Activated gamma-delta T cell treated with Interleukin-2 at 50 U/mL for 16 hours (primary cell): ENCODE data around the gene SPEM2.

Experiments
- DNase-seq: peaks from one replicate; pipeline ENCODE4 v3.0.0-alpha.2; 2020

SPEM2 gene

GRCh38 chr17:7423679-7424078 lies 1.7 kb upstream of the SPEM2 start:
- DNase-seq, result no peak

DNA sequence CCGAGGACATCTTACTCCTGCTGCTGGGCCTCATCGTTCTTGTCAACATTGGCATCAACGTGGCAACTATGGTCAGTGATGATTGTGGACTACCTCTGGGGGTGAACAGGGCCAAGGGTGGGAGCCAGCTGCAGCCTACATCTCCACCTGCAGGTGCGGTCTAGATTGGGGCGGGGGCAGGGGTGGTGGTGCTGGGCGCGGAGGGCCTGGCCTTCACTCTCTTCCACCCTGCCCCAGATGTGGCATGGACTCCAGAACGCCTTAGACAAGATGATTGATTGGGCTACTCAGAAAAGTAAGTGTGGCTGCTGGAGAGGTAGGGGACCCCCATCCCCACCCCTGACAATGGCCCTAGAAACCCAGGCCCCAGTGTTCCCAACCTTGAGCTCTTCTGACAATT lies 340 bp downstream of the SPEM2 start:
- no peak for DNase-seq

- DNase-seq, result no peak
Measured at GRCh38 chr17:7426203-7426863, 917 bp downstream of the SPEM2 start.

- DNase-seq, result no peak
Measured at GRCh38 chr17:7426896-7427489, 1.6 kb downstream of the SPEM2 start.

DNA sequence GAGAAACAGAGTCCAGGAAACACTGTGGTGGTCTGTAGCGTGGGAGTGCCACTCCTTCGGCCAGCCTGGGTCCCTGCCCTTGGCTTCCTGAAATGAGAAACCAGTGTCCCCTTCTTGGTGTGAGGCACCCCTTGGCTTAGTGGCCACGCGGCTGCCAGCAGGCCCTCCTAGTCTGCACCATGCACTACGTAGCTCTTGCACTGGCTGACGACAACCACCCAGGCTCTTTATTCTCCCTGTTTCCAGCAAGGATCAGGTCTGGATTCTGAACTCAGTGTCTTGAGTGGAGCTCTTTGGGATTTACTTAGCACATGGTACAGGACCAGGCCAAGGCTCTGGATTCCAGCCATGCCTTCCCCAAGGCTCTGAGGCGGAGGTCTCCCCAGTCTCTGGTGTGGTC lies 2.1 kb downstream of the SPEM2 start:
- no peak for DNase-seq

DNA sequence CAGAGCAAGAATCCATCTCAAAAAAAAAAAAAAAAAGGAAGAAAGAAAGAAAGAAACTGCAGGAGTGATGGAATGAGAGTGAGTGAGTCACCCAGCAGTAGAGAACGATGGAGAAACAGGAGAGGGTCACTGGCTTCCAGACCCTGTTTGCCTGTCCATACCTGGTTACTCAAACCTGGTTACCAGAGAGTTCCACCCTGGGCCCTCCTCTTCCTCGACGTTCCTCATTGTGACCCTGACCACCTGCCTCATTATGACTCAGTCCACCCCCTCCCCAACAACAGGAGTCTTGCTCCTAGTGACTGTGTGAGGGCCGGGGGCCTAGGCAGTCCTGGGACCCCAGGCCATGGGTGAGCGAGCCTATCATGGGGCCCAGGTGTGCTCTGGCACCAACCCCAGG lies 3.1 kb downstream of the SPEM2 start, which contains the start of gene SPEM3:
Gene SPEM3, plus strand, starts transcription at position 301 of the 400 bp plus-strand sequence. Its CDS starts 46 bp downstream, at position 347.
- DNase-seq, result no peak

GRCh38 chr17:7429722-7430121 lies 4.3 kb downstream of the SPEM2 start:
- no peak for DNase-seq

- DNase-seq, result no peak
Measured at GRCh38 chr17:7431231-7431630, 5.8 kb downstream of the SPEM2 start.

DNA sequence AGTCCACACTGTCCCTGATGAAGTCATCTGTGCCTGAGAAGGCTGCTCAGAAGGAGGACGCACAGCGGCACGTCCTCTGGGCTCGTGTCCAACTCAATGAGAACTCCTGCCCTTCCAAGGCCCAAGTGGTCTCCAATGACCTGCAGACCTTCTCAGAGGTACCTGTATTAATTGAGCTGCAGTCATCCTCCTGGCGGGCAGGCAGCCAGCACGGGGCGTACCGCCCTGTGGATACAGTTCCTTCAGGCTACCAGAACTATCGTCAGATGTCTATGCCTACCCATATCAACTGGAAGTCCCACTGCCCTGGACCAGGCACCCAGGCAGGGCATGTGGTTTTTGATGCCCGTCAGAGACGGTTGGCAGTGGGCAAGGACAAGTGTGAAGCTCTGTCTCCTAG lies 6.9 kb downstream of the SPEM2 start:
- DNase-seq, result no peak

DNA sequence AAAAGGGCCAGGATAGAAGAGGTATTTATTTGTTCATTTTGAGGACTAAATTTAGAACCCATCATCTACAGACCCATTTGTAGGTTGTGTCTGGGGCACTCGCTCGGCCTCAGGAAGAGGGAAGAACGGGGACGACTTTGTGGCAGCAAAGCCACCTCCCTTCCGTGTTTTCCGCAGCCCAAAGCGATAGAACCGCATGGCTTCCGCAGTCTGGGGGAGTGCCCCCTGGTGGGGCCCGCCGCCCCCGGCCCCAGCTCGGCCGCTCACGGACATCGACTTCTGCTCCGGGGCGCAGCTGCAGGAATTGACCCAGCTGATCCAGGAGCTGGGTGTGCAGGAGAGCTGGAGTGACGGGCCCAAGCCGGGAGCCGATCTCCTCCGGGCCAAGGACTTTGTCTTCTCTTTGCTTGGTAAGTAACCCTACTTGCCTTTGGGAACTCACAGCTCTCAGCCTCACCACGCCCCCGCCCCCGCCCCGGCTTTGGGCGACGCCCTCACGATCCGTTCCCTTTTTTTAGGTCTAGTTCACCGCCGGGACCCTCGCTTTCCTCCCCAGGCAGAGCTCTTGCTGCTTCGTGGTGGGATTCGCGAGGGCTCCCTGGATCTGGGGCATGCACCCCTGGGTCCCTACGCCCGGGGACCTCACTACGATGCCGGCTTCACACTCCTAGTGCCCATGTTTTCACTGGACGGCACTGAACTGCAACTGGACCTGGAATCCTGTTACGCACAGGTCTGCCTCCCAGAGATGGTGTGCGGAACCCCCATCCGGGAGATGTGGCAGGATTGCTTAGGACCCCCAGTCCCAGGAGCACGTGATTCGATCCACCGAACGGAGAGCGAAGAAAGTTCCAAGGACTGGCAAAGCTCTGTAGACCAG lies 10.5 kb downstream of the SPEM2 start:
- peak; percentile 52 for DNase-seq

GRCh38 chr17:7436556-7437368 lies 11.3 kb downstream of the SPEM2 start:
- peak; percentile 77 for DNase-seq

GRCh38 chr17:7437369-7437863 lies 12.0 kb downstream of the SPEM2 start:
- no peak for DNase-seq

- DNase-seq, result peak; percentile 35
Measured at GRCh38 chr17:7437950-7438614, 12.7 kb downstream of the SPEM2 start.

DNA sequence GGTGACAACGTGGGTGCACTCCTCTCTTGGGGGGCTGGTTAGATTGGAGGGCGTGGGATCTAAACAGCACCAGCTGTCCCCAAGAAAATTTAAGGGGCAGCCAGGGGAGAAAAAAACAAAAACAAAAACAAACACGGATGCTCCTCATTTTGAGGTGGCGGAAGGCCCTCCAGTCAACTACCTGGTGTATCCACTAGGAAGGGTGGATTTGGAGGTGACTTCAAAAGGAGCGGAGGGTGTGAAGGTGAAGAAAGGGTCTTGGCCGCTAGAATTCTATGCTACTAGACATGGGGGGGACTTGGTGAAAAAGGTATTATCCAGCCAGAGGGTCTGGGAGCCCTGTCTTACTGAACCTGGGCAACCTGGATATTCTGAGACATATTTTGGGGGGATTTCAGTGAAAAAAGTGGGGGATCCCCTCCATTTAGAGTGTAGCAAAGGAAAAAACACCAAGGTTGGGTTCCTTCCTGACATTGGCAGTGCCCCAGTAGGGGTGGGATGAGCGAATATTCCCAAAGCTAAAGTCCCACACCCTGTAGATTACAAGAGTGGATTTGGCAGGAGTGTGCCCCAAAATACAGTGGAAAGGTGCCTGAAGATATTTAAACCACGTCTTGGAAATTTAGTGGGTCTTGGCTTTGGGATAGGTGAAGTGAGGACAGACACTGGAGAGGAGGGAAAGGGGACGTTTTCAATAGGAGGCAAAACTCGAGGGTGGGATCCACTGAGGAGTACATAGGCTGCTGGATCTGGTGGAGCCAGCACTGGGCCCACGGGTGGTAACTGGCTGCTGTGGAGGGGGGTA lies 13.4 kb downstream of the SPEM2 start:
- DNase-seq, result no peak

GRCh38 chr17:7439462-7440112 lies 14.2 kb downstream of the SPEM2 start, which contains the start of gene FGF11:
FGF11 (plus strand) TSS chr17:7439512; CDS start chr17:7439621, 109 bp downstream.
- no peak for DNase-seq

GRCh38 chr17:7440113-7440833 lies 14.9 kb downstream of the SPEM2 start:
- no peak for DNase-seq

DNA sequence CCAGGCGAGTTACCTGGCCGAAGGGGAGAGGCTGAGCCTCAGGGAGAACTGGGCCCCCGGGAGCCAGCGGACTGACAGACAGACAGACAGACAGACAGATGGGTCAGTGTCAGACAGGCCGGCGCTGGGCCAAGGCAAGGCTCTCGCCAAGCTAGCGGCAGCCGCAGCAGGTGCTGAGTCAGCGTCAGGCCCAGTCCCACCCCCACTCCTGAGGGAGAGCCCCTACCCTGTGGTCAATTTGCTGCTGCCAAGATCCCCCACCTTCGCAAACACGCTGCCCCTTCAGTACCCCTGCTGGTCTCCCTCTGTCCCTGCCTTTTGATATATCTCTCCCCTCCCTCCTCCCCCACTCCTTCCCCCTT lies 15.4 kb downstream of the SPEM2 start:
- DNase-seq, result no peak

DNA sequence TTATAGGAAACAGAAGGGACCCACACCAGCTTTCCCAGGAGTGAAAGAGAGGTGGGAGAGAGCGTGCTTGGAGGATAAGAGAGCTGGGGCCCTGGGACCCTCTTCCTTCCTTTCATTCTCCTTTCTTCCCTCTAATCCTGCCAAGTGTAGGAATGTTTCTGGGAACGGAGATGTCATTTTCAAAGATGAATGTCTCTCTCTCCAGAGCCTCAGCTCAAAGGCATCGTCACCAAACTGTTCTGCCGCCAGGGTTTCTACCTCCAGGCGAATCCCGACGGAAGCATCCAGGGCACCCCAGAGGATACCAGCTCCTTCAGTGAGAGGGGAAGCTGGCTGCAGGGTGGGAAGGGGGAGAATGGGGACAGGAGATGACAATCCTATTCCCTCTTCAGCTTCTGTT lies 15.8 kb downstream of the SPEM2 start:
- no peak for DNase-seq

DNA sequence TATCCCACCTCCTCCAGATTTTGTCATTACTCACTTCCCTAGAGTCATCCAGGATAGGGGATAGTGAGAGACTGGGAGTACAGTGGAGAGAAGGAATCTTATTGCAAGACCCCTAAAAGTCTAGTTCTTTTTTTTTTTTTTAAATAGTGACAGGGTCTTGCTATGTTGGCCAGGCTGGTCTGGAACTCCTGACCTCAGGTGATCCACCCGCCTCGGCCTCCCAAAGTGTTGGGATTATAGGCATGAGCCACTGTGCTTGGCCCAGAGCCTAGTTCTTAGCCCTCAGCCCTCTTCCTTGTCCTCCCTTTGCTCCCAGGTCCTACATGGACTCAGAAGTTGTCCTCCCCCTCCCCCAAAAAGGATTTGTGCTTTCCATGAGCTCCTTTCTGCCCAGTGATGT lies 16.7 kb downstream of the SPEM2 start:
- DNase-seq, result no peak
